GM18858 (cell line): Measurements from ENCODE around the gene MEGF11.

ENCODE experiments used
- ATAC-seq: cut with Tn5 transposase; IDR thresholded peaks from one replicate; pipeline ENCODE4 v1.9.1; 2021; ENCODE audit not compliant: unreplicated experiment

The MEGF11 gene

GRCh38 chr15:66038387-66039116 is 215.0 kb downstream of the MEGF11 start:
- no peak for ATAC-seq

DNA sequence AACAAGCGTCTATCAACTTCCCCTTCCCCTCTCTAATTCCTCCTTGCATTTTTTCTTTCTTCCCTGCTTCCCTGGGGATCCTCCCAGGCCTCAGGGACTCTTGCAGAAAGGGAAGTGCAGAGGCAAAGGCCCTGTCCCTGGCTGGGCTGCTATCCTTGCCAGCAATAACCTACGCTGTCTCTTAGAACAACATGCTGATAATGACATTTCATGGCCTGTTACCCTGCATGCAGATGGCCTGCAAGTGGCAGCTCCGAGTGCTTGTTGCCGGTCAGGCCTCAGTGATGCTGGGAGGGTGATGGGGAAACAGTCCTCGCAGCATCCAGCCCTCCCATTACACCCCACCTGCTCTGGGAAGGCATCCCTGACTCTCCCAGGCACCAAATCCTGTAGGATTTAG is 216.7 kb downstream of the MEGF11 start:
- ATAC-seq = no peak

DNA sequence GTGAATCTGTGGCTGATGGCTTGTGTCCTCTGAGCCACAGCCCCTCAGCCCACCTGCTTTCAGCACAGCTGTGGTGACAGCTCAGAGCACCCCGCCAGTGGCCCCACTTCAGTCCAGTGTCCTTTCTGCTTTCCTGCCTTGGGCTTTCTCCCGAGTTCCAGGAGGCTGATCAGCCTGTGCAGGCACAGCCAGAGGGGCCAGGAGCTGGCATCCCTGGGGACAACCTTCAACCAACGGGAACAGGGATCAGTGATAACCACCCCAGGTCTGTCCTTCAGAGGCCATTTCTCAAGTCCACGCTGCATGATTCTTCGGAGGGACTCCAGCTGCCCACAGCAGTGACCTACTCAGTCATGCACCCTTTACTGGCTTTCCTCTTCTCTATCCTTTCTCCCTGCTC is 217.6 kb downstream of the MEGF11 start:
- no peak for ATAC-seq

- no peak for ATAC-seq
Observed at GRCh38 chr15:66033143-66033542, 220.4 kb downstream of the MEGF11 start.

GRCh38 chr15:66032006-66032405 is 221.5 kb downstream of the MEGF11 start:
- no peak for ATAC-seq

- ATAC-seq = no peak
Observed at GRCh38 chr15:66030650-66031049, 222.9 kb downstream of the MEGF11 start.

- ATAC-seq = no peak
Observed at GRCh38 chr15:66029650-66030049, 223.9 kb downstream of the MEGF11 start.

DNA sequence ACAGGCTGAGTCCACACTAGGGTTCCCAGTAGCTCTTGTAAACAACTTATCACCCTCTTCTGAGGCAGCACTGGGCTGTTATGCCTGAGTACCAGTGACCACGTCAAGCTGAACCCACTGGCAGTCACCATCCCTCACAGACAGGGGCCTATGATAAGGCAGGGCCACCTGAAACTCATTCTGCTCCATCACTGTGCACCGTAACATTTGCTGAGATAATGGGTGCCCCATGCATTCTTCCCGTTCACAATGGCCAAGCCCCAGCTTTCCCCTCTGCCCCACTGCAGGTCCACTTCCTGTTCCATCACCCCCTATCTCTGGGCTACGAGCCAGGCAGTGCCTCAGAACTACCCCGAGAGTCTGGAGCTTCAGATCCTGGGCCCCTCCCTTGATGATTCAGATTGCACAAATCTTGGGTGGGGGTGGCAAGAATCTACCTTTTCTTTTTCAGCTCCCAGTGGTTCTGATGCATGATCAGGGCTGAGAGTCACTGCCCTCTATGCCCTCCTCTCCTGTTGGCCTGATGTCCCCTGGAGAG is 226.2 kb downstream of the MEGF11 start:
- ATAC-seq = no peak

DNA sequence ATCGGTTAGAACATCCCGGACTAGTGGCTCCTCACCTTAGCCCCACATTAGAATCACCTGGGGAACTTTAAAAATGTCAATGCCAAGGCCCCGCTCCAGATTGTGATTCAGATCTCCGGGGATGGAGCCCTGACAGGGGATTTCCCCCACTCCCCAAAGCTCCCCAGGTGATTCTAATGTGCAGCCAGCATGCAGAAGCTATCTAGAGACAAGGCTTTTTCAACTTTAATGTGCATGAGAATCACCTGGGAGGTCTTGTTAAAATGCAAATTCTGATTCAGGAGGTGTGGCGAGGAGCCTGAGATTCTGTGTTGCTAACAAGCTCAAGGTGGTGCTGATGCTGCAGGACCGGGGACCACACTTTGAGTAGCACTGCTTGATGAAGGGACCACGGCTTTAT is 227.6 kb downstream of the MEGF11 start:
- no peak for ATAC-seq

- ATAC-seq = no peak
Observed at GRCh38 chr15:66025015-66025452, 228.5 kb downstream of the MEGF11 start.

DNA sequence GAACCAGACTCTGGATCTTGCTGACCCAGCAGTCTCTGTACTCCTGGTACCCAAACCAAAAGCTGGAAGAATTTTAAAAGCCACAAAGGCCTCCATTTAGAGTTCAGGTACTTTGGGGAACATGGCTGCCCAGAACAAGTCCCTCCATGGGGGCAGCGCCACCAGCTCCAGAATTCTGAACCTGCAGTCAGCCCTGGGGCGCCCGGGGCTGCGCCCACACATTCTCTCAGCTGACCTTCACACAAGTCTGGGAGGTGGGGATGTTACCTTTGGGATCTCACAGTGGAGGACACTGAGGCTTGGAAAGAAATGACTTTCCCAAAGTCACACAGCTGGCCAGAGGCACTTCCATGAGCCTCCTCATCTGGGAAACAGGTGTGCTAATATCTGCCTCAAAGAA is 229.4 kb downstream of the MEGF11 start:
- no peak for ATAC-seq

DNA sequence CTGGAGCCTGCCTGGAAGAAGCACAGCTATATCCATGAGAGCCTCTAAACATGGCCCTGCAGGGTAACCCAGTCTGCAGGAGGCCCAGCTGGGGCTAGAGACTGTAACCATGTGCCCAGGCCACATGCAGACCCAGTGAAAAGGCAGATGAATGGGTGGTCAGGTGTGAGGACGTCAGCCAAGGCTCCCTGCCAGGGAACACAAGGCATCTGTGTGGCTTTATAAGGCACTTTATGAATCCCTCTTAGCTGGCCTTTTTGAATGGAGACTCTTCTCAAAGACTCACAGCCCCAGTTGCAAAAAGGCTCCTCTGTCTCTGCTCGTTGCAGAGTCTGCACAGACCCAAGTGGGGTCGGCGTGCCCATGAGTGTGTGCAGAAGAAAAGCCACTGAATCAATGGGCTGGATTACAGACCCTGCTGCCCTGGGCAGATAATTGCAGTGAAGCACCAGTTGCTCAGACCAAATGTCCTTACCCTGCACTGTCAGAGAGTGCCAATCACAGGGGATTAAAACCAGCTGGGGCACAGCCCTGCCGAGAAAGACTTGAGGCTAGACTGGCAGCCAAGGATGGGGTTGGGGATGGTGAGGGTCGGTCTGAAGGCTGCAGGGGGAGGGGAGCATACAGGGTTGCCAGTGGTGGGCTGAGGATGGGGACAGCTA is 230.1 kb downstream of the MEGF11 start:
- ATAC-seq = no peak

- ATAC-seq = no peak
Observed at GRCh38 chr15:66022163-66022525, 231.4 kb downstream of the MEGF11 start.

DNA sequence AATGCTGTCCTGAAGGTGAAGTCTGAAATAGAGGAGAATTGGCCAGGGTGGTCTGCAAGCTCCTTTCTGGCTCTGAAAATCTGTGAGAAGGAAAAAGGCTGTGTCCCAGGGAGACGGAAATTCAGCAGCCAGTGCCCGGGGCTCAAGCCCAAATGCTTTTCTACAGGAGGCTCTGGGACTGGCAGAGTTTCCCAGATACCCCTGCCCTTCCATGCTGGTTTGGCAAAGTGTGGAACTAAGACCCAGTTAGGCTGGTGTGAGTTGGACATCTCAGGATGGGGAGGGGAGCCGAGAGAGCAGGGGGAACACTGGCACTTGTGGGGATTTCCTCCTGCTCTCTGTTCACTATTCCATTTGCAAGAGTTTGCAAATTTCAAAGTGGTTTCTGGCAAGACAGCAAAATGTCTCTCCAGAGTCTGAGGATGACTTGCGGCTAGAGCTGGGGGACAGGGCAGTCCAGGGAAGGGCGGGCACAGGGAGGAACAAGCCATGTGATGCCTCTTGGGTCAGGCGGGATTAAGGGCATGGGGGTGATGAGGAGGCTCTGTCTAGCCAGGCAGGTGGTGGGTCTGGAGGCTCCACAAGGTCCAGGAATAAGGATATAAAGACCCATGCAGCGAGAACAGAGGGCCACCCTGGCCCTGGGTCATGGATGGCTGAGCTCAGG is 231.9 kb downstream of the MEGF11 start:
- ATAC-seq = no peak

DNA sequence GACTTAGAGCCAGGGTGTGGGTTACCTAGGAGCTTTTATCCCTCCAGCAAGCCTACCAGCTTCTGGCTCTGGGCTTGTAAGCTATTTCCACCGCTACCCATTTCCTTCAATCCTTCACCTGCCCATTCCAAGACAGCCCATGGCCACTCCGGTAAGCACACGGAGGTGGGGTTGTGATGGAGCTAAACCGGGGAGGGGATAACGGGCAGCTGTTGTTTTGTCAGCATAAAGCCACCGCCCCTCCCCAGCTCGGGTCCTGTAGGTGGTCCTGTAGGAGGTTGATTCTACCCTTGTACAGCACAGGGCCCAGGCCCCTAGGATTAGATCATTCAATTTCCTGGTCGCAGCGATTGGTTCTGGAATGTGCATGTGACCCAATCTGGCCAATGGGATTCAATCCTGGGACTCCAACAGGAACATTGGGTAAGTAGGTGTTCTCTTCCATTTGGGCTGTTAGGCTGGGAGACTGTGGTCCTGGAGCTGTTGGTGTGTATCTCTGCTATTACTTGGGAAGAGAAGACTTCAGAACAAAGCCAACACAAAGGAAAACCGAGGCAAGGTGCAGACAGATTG is 233.6 kb downstream of the MEGF11 start:
- no peak for ATAC-seq

- no peak for ATAC-seq
Observed at GRCh38 chr15:66019368-66019767, 234.2 kb downstream of the MEGF11 start.

DNA sequence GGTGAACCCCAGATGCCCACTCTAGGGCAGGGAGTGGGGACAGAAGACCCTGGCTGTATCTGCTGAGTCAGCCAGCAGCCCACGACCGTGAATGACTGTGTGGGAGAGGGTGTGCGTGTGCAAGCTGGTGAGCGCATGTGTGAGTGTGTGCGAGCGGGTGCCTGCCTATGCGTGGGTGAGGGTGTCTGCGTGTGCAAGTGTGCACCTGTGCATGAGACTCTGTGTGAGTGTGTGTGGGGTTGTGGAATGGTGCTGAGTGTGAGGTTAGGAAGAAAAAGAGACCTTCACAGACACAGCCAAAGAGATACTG is 235.1 kb downstream of the MEGF11 start:
- no peak for ATAC-seq

- ATAC-seq = no peak
Observed at GRCh38 chr15:66017792-66018487, 235.6 kb downstream of the MEGF11 start.

DNA sequence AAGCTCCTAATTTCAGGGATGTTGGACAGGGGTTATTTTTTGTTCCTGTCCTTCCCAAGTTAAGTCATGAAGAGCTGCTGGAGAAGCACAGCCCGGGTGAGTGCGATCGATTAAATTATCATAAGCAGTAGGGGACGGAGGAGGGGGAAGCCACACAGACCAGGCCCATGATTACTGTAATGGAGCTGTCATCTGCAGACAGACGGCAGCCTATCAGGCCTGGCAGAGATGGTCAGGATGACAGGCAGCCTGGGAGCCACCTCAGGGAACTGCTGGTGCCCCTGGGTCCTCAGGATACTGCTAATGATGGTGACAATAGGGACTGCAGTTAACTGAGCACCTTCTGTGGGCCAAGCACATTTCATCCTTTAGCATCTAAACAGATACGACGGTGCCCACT is 236.6 kb downstream of the MEGF11 start:
- ATAC-seq = no peak

- ATAC-seq = no peak
Observed at GRCh38 chr15:66016199-66016598, 237.4 kb downstream of the MEGF11 start.

- no peak for ATAC-seq
Observed at GRCh38 chr15:66014635-66015182, 238.8 kb downstream of the MEGF11 start.
